GM23338 (cell line): ENCODE results near the gene PTPRN2. TPM values are rescaled to one million over a fixed set of nuclear protein-coding genes. Genes with fewer than 3 reads are reported as not detected.

Experiments
- ATAC-seq: fragments of 200-7000 bp; cut with Tn5 transposase; 3 replicates; pipeline ENCODE4 v1.9.1; 2020
- DNase-seq: peaks from one replicate; pipeline ENCODE4 v3.0.0-alpha.2; 2015; ENCODE audit warnings: low spot score
- H2AFZ ChIP-seq: fragments of 200-600 bp; sonication (generic); 2 replicates; pipeline ENCODE4 v1.8.0; 2016; ENCODE audit warnings: antibody characterized with exemption, mild to moderate bottlenecking, moderate library complexity
- H3F3A ChIP-seq: fragments of 200-600 bp; sonication (generic); replicated peaks from 2 replicates; pipeline ENCODE4 v1.8.0; 2017; ENCODE audit warnings: antibody characterized with exemption, mixed run types, low read depth
- H3K27ac ChIP-seq: fragments of 200-600 bp; sonication (generic); 2 replicates; pipeline ENCODE4 v1.6.1; 2016; ENCODE audit warnings: low read depth
- H3K27me3 ChIP-seq: fragments of 200-600 bp; sonication (generic); 2 replicates; pipeline ENCODE4 v1.8.0; 2016; ENCODE audit warnings: mild to moderate bottlenecking, mixed run types, moderate library complexity; ENCODE audit not compliant: insufficient read depth
- H3K36me3 ChIP-seq: fragments of 200-600 bp; sonication (generic); 2 replicates; pipeline ENCODE4 v1.8.0; 2016; ENCODE audit warnings: mild to moderate bottlenecking; ENCODE audit not compliant: insufficient read depth
- H3K4me1 ChIP-seq: fragments of 200-600 bp; sonication (generic); 2 replicates; pipeline ENCODE4 v1.8.0; 2016; ENCODE audit warnings: mild to moderate bottlenecking, moderate library complexity; ENCODE audit not compliant: insufficient read depth
- H3K4me2 ChIP-seq: fragments of 200-600 bp; sonication (generic); 2 replicates; pipeline ENCODE4 v1.7.1; 2017; ENCODE audit warnings: mixed run types
- H3K4me3 ChIP-seq: fragments of 200-600 bp; sonication (generic); 2 replicates; pipeline ENCODE4 v1.6.1; 2016; ENCODE audit warnings: mixed run types
- H3K79me2 ChIP-seq: fragments of 200-600 bp; sonication (generic); replicated peaks from 2 replicates; pipeline ENCODE4 v1.8.0; 2017; ENCODE audit warnings: mild to moderate bottlenecking; ENCODE audit not compliant: insufficient read depth
- H3K9me2 ChIP-seq: fragments of 200-600 bp; sonication (generic); 2 replicates; pipeline ENCODE4 v1.8.0; 2017; ENCODE audit not compliant: insufficient read depth
- H4K20me1 ChIP-seq: fragments of 200-600 bp; sonication (generic); replicated peaks from 2 replicates; pipeline ENCODE4 v1.8.0; 2017; ENCODE audit warnings: mild to moderate bottlenecking; ENCODE audit not compliant: insufficient read depth
- H3K27ac Mint-ChIP-seq: 2 replicates; pipeline ENCODE4 v1.8.0; 2020; ENCODE audit warnings: inconsistent platforms, mild to moderate bottlenecking, moderate library complexity, mixed read lengths
- H3K27me3 Mint-ChIP-seq: 3 replicates; pipeline ENCODE4 v1.8.0; 2022; ENCODE audit warnings: low read depth, mild to moderate bottlenecking, moderate library complexity, mixed read lengths, inconsistent platforms; ENCODE audit not compliant: insufficient read depth, poor library complexity
- H3K36me3 Mint-ChIP-seq: 3 replicates; pipeline ENCODE4 v1.8.0; 2021; ENCODE audit warnings: low read depth, mild to moderate bottlenecking, inconsistent platforms, moderate library complexity, mixed read lengths
- H3K4me1 Mint-ChIP-seq: 3 replicates; pipeline ENCODE4 v1.8.0; 2020; ENCODE audit warnings: mild to moderate bottlenecking, inconsistent platforms, mixed read lengths
- H3K4me3 Mint-ChIP-seq: 3 replicates; pipeline ENCODE4 v1.8.0; 2021; ENCODE audit warnings: moderate library complexity, mild to moderate bottlenecking, inconsistent platforms, mixed read lengths
- H3K9me3 Mint-ChIP-seq: 3 replicates; pipeline ENCODE4 v1.8.0; 2020; ENCODE audit warnings: moderate library complexity, mild to moderate bottlenecking, inconsistent platforms, mixed read lengths
- CREB1 ChIP-seq: fragments of 250-450 bp; sonication (Bioruptor Pico); IDR thresholded peaks from 2 replicates; pipeline ENCODE4 v1.5.0; 2020; ENCODE audit warnings: low read depth, mild to moderate bottlenecking, moderate library complexity
- CTCF ChIP-seq, 2 experiments: fragments of 200-600 bp in 1 of 2; sonication (generic) in 1 of 2; conservative IDR thresholded peaks; 2 replicates each; pipeline versions ENCODE4 v1.5.1 to v1.6.1; 2016 to 2017; ENCODE audit warnings: antibody characterized with exemption in 2 of 2, low read depth in 2 of 2, mild to moderate bottlenecking in 2 of 2, moderate library complexity in 1 of 2
- ETS1 ChIP-seq: IDR thresholded peaks from 2 replicates; pipeline ENCODE4 v1.6.1; 2016; ENCODE audit warnings: antibody characterized with exemption
- EZH2 ChIP-seq: fragments of 200-600 bp; sonication (generic); IDR thresholded peaks from one replicate; pipeline ENCODE4 v1.8.0; 2017; ENCODE audit warnings: antibody characterized with exemption, mild to moderate bottlenecking, low read depth; ENCODE audit not compliant: unreplicated experiment
- EZH2phosphoT487 ChIP-seq: fragments of 200-600 bp; sonication (generic); IDR thresholded peaks from one replicate; pipeline ENCODE4 v1.8.1; 2018; ENCODE audit warnings: antibody characterized with exemption; ENCODE audit not compliant: unreplicated experiment
- JUNB ChIP-seq: IDR thresholded peaks from one replicate; pipeline ENCODE4 v1.6.1; 2016; ENCODE audit warnings: antibody characterized with exemption; ENCODE audit not compliant: unreplicated experiment
- NANOG ChIP-seq: IDR thresholded peaks from 2 replicates; pipeline ENCODE4 v1.6.1; 2016; ENCODE audit warnings: antibody characterized with exemption, borderline replicate concordance
- POLR2AphosphoS5 ChIP-seq: IDR thresholded peaks from 2 replicates; pipeline ENCODE4 v1.6.1; 2016; ENCODE audit warnings: antibody characterized with exemption, low read depth
- REST ChIP-seq: IDR thresholded peaks from one replicate; pipeline ENCODE4 v1.6.1; 2018; ENCODE audit warnings: antibody characterized with exemption; ENCODE audit not compliant: unreplicated experiment
- STAT1 ChIP-seq: IDR thresholded peaks from one replicate; pipeline ENCODE4 v1.6.1; 2016; ENCODE audit warnings: antibody characterized with exemption; ENCODE audit not compliant: unreplicated experiment
- ZNF114 ChIP-seq: fragments of 250-450 bp; sonication (Bioruptor Pico); IDR thresholded peaks from 2 replicates; pipeline ENCODE4 v1.5.0; 2020; ENCODE audit warnings: mild to moderate bottlenecking, moderate library complexity
- ZNF331 ChIP-seq: fragments of 250-450 bp; sonication (Bioruptor Pico); IDR thresholded peaks from 2 replicates; pipeline ENCODE4 v1.5.0; 2020; ENCODE audit warnings: low read depth, mild to moderate bottlenecking, moderate library complexity
- ZNF462 ChIP-seq: fragments of 250-450 bp; sonication (Bioruptor Pico); IDR thresholded peaks from 2 replicates; pipeline ENCODE4 v1.5.0; 2020; ENCODE audit warnings: mild to moderate bottlenecking, moderate library complexity
- polyA plus RNA-seq: library from polyadenylated mRNA; unstranded; fragments of >200 nt; fragmentation: Nextera tagmentation; extraction: Ambion mirVana; gene quantifications from 2 replicates; pipeline ENCODE4 v1.2.1, GENCODE V29; 2016
- total RNA-seq: library from RNA; depleted of rRNA; stranded (reverse); fragments of >200 nt; shearing (Covaris generic); gene quantifications from 2 replicates; pipeline ENCODE4 v1.2.3, GENCODE V29; 2014

PTPRN2 gene
- total and polyA plus RNA-seq, 2 experiments from 2014 or later = 0.87 to 4.0 TPM

GRCh38 chr7:158328376-158329013 is 259.1 kb downstream of the PTPRN2 start:
- no peak overlapping the region for H3K27ac ChIP-seq
- H4K20me1 ChIP-seq = no peaks in the 10 kb centered on the region
- no peaks in the 10 kb centered on the region for H3K36me3 ChIP-seq
- no peaks in the 10 kb centered on the region for H3K79me2 ChIP-seq
- peaks cover 11% of the 10 kb centered on the region for H3F3A ChIP-seq
- no peak overlapping the region for H3K4me3 ChIP-seq
- no peak overlapping the region for H3K4me2 ChIP-seq
- ATAC-seq = no peak
- no peak overlapping the region for H3K27ac Mint-ChIP-seq
- no peak for DNase-seq
- no peaks in the 10 kb centered on the region for H3K9me2 ChIP-seq
- H3K27me3 Mint-ChIP-seq = peaks cover 18% of the 10 kb centered on the region
- H3K4me1 ChIP-seq = no peaks in the 10 kb centered on the region
- TF ChIP-seq CTCF (conservative IDR thresholded peaks at IDR 0.05; ENCODE audit: low read depth in 2 of 2) (no peak), ZNF331 (CRISPR knock-in tag) (no peak), REST (no peak), CREB1 (CRISPR knock-in tag) (no peak), ZNF462 (CRISPR knock-in tag) (no peak), NANOG (no peak), EZH2phosphoT487 (no peak), ETS1 (no peak), JUNB (no peak), POLR2AphosphoS5 (no peak), STAT1 (no peak), EZH2 (no peak), ZNF114 (no peak)
- no peak overlapping the region for H3K4me3 Mint-ChIP-seq
- H2AFZ ChIP-seq = no peak overlapping the region
- H3K4me1 Mint-ChIP-seq = no peaks in the 10 kb centered on the region
- H3K27me3 ChIP-seq = no peaks in the 10 kb centered on the region
- H3K36me3 Mint-ChIP-seq = peaks cover 66% of the 10 kb centered on the region
- peaks cover 95% of the 10 kb centered on the region for H3K9me3 Mint-ChIP-seq
